DND-41 (cell line): Measurements from ENCODE around the gene GCKR.

ENCODE experiments used
- EZH2 ChIP-seq: IDR thresholded peaks from 3 replicates; pipeline ENCODE4 v1.6.1; 2012; ENCODE audit warnings: borderline replicate concordance, low read depth, mild to moderate bottlenecking, moderate library complexity, low read length, inconsistent platforms; ENCODE audit not compliant: severe bottlenecking
- TF ChIP-seq, protein P1 (sequence below): IDR thresholded peaks from 2 replicates; pipeline ENCODE4 v1.5.1; 2012; ENCODE audit warnings: borderline replicate concordance, low read length, moderate library complexity, mild to moderate bottlenecking; ENCODE audit not compliant: poor library complexity, severe bottlenecking; ENCODE audit errors: extremely low read depth

DNA sequence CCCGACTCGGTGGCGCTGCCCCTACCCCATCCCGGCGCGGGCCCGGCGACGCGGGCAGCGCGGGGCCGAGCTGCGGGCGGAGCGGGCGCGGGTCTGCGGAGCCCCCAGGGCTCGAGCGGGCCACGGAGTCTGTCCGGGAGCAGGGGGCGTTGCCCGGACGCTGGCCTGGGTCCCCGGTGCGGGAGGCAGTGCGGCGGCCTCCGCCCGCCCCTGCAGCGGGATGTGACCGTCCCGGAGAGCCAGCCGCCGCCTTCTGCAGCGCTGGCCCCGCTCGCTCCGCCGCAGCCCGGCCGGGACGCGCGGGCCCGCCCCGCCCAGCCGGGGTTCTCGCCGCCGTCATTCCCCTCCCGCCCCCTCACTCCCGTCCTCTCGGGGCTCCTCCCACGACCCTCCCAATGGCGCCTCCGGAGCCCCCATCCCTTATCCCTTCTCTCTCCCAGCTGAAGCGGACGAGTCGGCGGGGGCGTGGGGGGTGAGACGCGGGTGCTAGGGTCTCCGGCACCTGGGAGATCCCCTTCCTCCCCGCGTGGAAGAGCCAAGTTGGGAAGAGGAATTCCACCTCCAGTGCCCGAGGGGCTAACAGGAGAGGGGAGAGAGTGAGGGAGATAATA lies 1.6 kb upstream of the GCKR start, which contains the start of gene FNDC4:
- TF ChIP-seq, protein P1, sequence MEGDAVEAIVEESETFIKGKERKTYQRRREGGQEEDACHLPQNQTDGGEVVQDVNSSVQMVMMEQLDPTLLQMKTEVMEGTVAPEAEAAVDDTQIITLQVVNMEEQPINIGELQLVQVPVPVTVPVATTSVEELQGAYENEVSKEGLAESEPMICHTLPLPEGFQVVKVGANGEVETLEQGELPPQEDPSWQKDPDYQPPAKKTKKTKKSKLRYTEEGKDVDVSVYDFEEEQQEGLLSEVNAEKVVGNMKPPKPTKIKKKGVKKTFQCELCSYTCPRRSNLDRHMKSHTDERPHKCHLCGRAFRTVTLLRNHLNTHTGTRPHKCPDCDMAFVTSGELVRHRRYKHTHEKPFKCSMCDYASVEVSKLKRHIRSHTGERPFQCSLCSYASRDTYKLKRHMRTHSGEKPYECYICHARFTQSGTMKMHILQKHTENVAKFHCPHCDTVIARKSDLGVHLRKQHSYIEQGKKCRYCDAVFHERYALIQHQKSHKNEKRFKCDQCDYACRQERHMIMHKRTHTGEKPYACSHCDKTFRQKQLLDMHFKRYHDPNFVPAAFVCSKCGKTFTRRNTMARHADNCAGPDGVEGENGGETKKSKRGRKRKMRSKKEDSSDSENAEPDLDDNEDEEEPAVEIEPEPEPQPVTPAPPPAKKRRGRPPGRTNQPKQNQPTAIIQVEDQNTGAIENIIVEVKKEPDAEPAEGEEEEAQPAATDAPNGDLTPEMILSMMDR: no peak
- TF ChIP-seq EZH2: no peak
